Stomach (tissue), 9 donors: Measurements from ENCODE around the gene MCEMP1. TPM values are rescaled to one million over a fixed set of nuclear protein-coding genes. Genes with fewer than 3 reads are reported as not detected.

Source experiments
- DNase-seq, 2 donors: peaks; one replicate each; pipeline versions ENCODE4 v3.0.0 to v3.0.0-alpha.2; 2013 to 2019
- H3K27ac ChIP-seq, 5 donors: fragments of 200-600 bp in 4 of 5; sonication (generic) in 4 of 5; one replicate each; pipeline ENCODE4 v1.5.1; 2013 to 2019; ENCODE audit warnings: mild to moderate bottlenecking in 1 of 5, moderate library complexity in 1 of 5
- H3K27me3 ChIP-seq, 3 donors: fragments of 200-600 bp; sonication (generic); one replicate each; pipeline ENCODE4 v1.5.1; 2017 to 2019; ENCODE audit warnings: mixed run types in 1 of 3
- H3K36me3 ChIP-seq, 4 donors: fragments of 200-600 bp; sonication (generic); 1 replicate in 3 of 4; 2 replicates in 1 of 4; pipeline ENCODE4 v1.5.1; 2016 to 2019
- H3K4me1 ChIP-seq, 4 donors: fragments of 200-600 bp; sonication (generic); one replicate each; pipeline ENCODE4 v1.5.1; 2016 to 2019
- H3K4me3 ChIP-seq, 4 donors: fragments of 200-600 bp; sonication (generic) in 3 of 4; one replicate each; pipeline ENCODE4 v1.5.1; 2016 to 2019; ENCODE audit warnings: mild to moderate bottlenecking in 1 of 4
- H3K9me3 ChIP-seq, 4 donors: fragments of 200-600 bp; sonication (generic); one replicate each; pipeline ENCODE4 v1.5.1; 2016 to 2019
- EP300 ChIP-seq: sonication (generic); formaldehyde crosslinking; IDR thresholded peaks from one replicate; pipeline ENCODE4 v1.6.1; 2017; ENCODE audit warnings: antibody characterized with exemption
- POLR2A ChIP-seq, 4 donors: fragments of 450-650 bp; IDR thresholded peaks; one replicate each; pipeline ENCODE4 v1.6.1; 2016; ENCODE audit warnings: antibody characterized with exemption in 4 of 4, control low read depth in 2 of 4, mild to moderate bottlenecking in 1 of 4, moderate library complexity in 1 of 4
- POLR2AphosphoS5 ChIP-seq, 3 donors: sonication (generic); formaldehyde crosslinking; IDR thresholded peaks; one replicate each; pipeline ENCODE4 v1.6.1; 2016; ENCODE audit warnings: antibody characterized with exemption in 3 of 3
- WGBS, 5 donors: extraction: QIAGEN DNeasy Blood & Tissue Kit in 3 of 5; methylation state at CpG; one replicate each; pipeline versions ENCODE4 v1.1.5 to v1.1.7; 2013 to 2018; 5-methylcytosine and 5-hydroxymethylcytosine counted together
- intact Hi-C: fragments of 100-400 bp; cut with DNase I; formaldehyde crosslinking; loops from one replicate; pipeline ENCODE4 v1.15.1; 2023; ENCODE audit warnings: low total_unique reads
- polyA plus RNA-seq, 3 donors: library from polyadenylated mRNA; stranded (reverse); fragments of 200-250 nt; gene quantifications; one replicate each; pipeline ENCODE4 v1.2.3, GENCODE V29; 2013
- total RNA-seq, 5 donors: library from RNA; depleted of rRNA; stranded (reverse); fragments of >200 nt; gene quantifications; one replicate each; pipeline versions ENCODE4 v1.1.0 to v1.2.3, GENCODE V29; 2014 to 2016
- TF ChIP-seq, protein P1 (sequence below), 7 experiments: fragments of 450-650 bp in 4 of 7; fragments of 200-600 bp in 3 of 7; sonication (generic) in 3 of 7; IDR thresholded peaks; one replicate each; pipeline ENCODE4 v1.5.1; 2016 to 2019; ENCODE audit warnings: antibody characterized with exemption in 7 of 7, control low read depth in 2 of 7, mild to moderate bottlenecking in 1 of 7
- donor health status: healthy with polysubstance abuse.
- donor health status: Bipolar disorder and iron deficiency.
- donor health status: healthy.

MCEMP1 gene
- total and polyA plus RNA-seq, 8 donors, result 0.37 to 9.1 (median 0.94) TPM; not detected in 2

DNA sequence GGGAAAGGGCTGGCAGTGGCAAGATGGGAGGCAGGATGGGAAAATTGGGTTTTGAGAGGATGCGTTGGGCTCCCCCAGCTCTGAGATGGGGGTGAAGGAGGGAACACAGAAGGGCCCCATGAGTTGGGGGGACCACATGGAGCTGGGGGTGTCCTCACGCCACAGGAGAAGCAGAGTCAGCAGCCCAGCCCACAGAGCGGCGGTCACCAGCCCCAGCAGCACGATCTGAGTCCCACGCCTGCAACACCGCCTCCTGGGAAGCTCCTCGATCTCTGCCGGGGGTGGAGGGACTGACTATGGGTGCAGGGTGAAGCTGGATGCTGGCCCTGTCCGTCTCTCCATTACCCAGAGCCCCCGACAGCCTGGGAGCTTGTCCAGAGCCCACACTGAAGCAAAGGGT lies 21.7 kb downstream of the MCEMP1 start:
- intact Hi-C loops, result no loop called here
- no peaks in the 10 kb centered on the region for H3K4me1 ChIP-seq
- H3K27ac ChIP-seq, result no peak overlapping the region
- H3K27me3 ChIP-seq, result peaks cover 4 to 79% (median 33%) of the 10 kb centered on the region in 3 donors
- H3K9me3 ChIP-seq, result no peaks in the 10 kb centered on the region
- no peaks in the 10 kb centered on the region for H3K36me3 ChIP-seq
- H3K4me3 ChIP-seq, result no peak overlapping the region
- TF ChIP-seq, protein P1, sequence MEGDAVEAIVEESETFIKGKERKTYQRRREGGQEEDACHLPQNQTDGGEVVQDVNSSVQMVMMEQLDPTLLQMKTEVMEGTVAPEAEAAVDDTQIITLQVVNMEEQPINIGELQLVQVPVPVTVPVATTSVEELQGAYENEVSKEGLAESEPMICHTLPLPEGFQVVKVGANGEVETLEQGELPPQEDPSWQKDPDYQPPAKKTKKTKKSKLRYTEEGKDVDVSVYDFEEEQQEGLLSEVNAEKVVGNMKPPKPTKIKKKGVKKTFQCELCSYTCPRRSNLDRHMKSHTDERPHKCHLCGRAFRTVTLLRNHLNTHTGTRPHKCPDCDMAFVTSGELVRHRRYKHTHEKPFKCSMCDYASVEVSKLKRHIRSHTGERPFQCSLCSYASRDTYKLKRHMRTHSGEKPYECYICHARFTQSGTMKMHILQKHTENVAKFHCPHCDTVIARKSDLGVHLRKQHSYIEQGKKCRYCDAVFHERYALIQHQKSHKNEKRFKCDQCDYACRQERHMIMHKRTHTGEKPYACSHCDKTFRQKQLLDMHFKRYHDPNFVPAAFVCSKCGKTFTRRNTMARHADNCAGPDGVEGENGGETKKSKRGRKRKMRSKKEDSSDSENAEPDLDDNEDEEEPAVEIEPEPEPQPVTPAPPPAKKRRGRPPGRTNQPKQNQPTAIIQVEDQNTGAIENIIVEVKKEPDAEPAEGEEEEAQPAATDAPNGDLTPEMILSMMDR (IDR thresholded peaks at IDR 0.05), result no peak
- TF ChIP-seq EP300 (no peak), POLR2AphosphoS5 (IDR thresholded peaks at IDR 0.05) (no peak), POLR2A (IDR thresholded peaks at IDR 0.05) (no peak)
- DNase-seq, result no peak
- WGBS, 5 donors, result 11 to 34% (median 21%) methylated on average over 11 of the region's 11 CpGs

DNA sequence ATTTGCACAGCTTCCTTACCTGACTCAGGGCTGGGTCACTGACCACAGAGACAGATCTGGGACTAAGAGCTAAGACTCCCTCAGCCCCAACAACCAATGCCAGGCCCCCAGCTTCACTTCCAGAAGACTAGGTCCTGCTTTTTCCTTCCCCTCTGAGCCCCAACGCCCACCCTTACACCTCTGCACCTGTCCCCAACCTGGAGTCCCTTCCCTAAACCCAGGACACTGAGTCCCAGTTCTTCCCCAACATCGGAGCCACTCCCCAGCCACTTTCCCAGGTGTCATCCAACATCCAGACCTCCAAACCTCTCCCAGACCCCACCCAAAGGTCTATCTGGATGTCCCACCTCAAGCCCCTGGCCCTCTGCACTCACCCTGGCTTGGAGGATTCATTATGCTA lies 22.1 kb downstream of the MCEMP1 start:
- Histone ChIP-seq H3K4me3 (no peak overlapping the region), H3K27ac (no peak overlapping the region), H3K36me3 (no peaks in the 10 kb centered on the region), H3K27me3 (peaks cover 4 to 83% (median 33%) of the 10 kb centered on the region in 3 donors), H3K9me3 (no peaks in the 10 kb centered on the region), H3K4me1 (no peaks in the 10 kb centered on the region)
- intact Hi-C loops, result no loop called here
- no peak for TF ChIP-seq POLR2AphosphoS5 (IDR thresholded peaks at IDR 0.05)
- TF ChIP-seq EP300, result no peak
- TF ChIP-seq, protein P1 (IDR thresholded peaks at IDR 0.05), result no peak
- TF ChIP-seq POLR2A (IDR thresholded peaks at IDR 0.05), result no peak
- no peak for DNase-seq
- 30 to 49% (median 34%) methylated on average over 2 of the region's 2 CpGs for WGBS, 5 donors

DNA sequence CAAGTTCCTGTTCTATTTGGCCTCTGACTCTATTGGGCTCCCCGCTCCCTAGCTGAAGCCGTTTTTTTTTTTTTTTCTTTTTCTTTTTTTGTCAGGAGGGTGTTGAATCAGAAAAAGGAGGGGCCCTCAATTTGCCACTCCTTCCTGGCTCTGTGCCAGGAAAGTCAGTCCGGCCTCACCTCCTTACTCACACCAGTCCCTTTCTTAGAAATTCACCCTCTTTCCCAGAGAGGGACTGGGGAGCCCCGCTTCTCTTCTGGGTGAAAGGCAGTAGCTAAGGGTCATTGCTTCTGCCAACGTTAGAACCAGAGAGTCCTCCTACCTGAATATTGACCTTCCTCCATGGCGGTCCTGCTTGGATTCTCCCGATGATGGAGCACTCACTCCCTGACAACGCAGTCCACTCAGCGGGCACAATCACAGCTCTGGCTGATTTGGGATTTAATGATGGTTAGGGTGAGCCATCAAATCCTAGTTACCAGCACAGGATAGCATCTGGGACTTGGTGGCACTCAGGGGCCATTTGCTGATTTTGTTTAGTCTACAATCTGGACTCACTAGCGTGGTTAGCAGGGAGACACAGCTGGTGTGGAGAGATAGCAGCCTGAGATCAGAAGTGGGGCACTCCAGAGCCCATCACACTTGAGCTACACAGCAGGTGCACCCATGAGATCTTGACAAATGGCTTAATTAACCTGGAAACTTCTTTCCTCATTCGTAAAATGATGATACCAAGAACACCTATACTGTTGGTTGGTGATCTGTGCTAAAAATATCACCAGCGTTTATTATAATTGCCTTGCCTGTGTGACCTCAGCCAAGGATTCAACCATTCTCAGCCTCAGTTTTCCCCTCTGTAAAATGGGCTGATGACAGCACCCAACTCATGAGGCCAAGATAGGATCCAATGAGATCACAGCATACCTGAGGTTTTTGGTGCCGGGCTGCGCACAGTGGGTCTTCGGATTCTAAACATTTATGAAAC lies 22.8 kb downstream of the MCEMP1 start:
- Histone ChIP-seq H3K27me3 (peaks cover 4 to 87% (median 35%) of the 10 kb centered on the region in 3 donors), H3K9me3 (no peaks in the 10 kb centered on the region), H3K36me3 (no peaks in the 10 kb centered on the region), H3K4me1 (no peaks in the 10 kb centered on the region), H3K27ac (no peak overlapping the region), H3K4me3 (no peak overlapping the region)
- 50 to 55% (median 53%) methylated on average over 15 of the region's 15 CpGs for WGBS, 5 donors
- intact Hi-C loops, result no loop called here
- DNase-seq, result no peak
- no peak for TF ChIP-seq EP300
- no peak for TF ChIP-seq POLR2A (IDR thresholded peaks at IDR 0.05)
- TF ChIP-seq, protein P1 (IDR thresholded peaks at IDR 0.05), result no peak
- no peak for TF ChIP-seq POLR2AphosphoS5 (IDR thresholded peaks at IDR 0.05)

DNA sequence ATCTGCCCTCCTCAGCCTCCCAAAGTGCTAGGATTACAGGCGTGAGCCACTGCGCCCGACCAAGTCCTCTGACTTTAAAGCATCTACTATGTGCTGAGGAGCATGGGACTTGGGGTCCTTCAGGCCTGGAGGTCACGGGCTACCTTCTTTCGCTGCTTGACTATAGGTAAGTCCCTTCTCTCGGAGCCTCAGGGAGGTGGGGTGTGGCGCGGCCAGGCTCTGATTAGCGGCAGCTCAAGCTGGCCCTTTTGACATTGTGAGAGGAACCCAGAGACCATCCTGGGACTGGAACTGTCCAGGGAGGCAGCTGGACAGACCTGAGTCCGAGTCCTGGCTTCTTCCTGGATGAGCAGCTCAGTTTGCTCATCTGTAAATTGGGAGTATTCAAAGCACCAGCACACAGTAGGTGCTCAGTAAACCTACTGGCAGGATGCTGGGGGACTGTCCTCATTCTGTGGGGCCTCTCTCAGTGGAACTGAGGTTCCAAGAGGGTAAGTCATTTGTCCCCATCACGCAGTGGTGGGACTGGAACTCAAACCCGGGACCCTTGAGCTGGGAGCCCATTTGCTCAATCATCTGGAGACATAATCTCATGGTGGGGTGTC lies 24.3 kb downstream of the MCEMP1 start:
- no peak overlapping the region for H3K4me3 ChIP-seq
- peaks cover 0 to 6% (median 0%) of the 10 kb centered on the region in 4 donors for H3K4me1 ChIP-seq
- H3K36me3 ChIP-seq, result no peaks in the 10 kb centered on the region
- H3K27ac ChIP-seq, result no peak overlapping the region
- WGBS, 5 donors, result 86 to 100% (median 90%) methylated on average over 1 to 12 of the region's 12 CpGs
- TF ChIP-seq POLR2AphosphoS5 (IDR thresholded peaks at IDR 0.05) (no peak), EP300 (no peak), POLR2A (IDR thresholded peaks at IDR 0.05) (no peak)
- TF ChIP-seq, protein P1 (IDR thresholded peaks at IDR 0.05), result no peak
- DNase-seq, result no peak
- H3K9me3 ChIP-seq, result no peaks in the 10 kb centered on the region
- H3K27me3 ChIP-seq, result peaks cover 4 to 89% (median 35%) of the 10 kb centered on the region in 3 donors
- intact Hi-C loops, result no loop called here
